Measurements from ENCODE around the gene DISC1.

GRCh38 chr1:231597971-231598370 lies 28.6 kb upstream of the DISC1 start:
- TF ChIP-seq CTCF (conservative IDR thresholded peaks at IDR 0.05 in 1 of 2, IDR thresholded peaks at IDR 0.05 in 1 of 2; ENCODE audit: low read depth in 1 of 2, low read length in 2 of 2) (no peak), EZH2 (IDR thresholded peaks at IDR 0.05; ENCODE audit: low read length, missing control alignments) (no peak)

All from fibroblast of lung (primary cell).